Adrenal gland (tissue), 12 donors: ENCODE measurements around the gene COMT. TPM values are rescaled to one million over a fixed set of nuclear protein-coding genes. Genes with fewer than 3 reads are reported as not detected.
A peak's percentile ranks its signal among the peaks of the same experiment; 100 is the strongest.

ENCODE experiments used
- DNase-seq, 7 donors: peaks; one replicate each; pipeline ENCODE4 v3.0.0-alpha.2; 2019 to 2020
- H3K27ac ChIP-seq, 5 donors: fragments of 200-600 bp; sonication (generic) in 4 of 5; 1 replicate in 3 of 5; 2 replicates in 2 of 5; pipeline versions ENCODE4 v1.5.1 to v1.8.0; 2016 to 2020; ENCODE audit warnings: mild to moderate bottlenecking in 1 of 5
- H3K27me3 ChIP-seq: fragments of 200-600 bp; 2 replicates; pipeline ENCODE4 v1.8.0; 2021
- H3K36me3 ChIP-seq, 2 donors: fragments of 200-600 bp; replicated peaks in 1 of 2; 1 replicate in 1 of 2; 2 replicates in 1 of 2; pipeline versions ENCODE4 v1.5.1 to v1.8.0; 2018 to 2022
- H3K4me1 ChIP-seq, 2 donors: fragments of 200-600 bp; replicated peaks in 1 of 2; 1 replicate in 1 of 2; 2 replicates in 1 of 2; pipeline versions ENCODE4 v1.5.1 to v1.8.0; 2018 to 2021
- H3K4me3 ChIP-seq, 4 donors: fragments of 200-600 bp; sonication (generic) in 3 of 4; one replicate each; pipeline ENCODE4 v1.5.1; 2016 to 2018
- H3K9me3 ChIP-seq, 3 donors: fragments of 200-600 bp; sonication (generic) in 1 of 3; replicated peaks in 1 of 3; 1 replicate in 2 of 3; 2 replicates in 1 of 3; pipeline versions ENCODE4 v1.5.1 to v1.8.0; 2016 to 2021
- CTCF ChIP-seq, 6 experiments: fragments of 450-650 bp in 4 of 6; fragments of 200-600 bp in 2 of 6; sonication (generic) in 1 of 6; IDR thresholded peaks; 1 replicate in 5 of 6; 2 replicates in 1 of 6; pipeline versions ENCODE4 v1.5.1 to v1.8.0; 2016 to 2021; ENCODE audit warnings: antibody characterized with exemption in 6 of 6, mild to moderate bottlenecking in 2 of 6, moderate library complexity in 1 of 6
- POLR2A ChIP-seq, 2 donors: fragments of 450-650 bp; IDR thresholded peaks; one replicate each; pipeline ENCODE4 v1.6.1; 2017; ENCODE audit warnings: antibody characterized with exemption in 2 of 2, mild to moderate bottlenecking in 2 of 2, moderate library complexity in 1 of 2
- WGBS, 4 donors: extraction: QIAGEN DNeasy Blood & Tissue Kit in 2 of 4; methylation state at CpG; one replicate each; pipeline versions ENCODE4 v1.1.5 to v1.1.7; 2013 to 2017; 5-methylcytosine and 5-hydroxymethylcytosine counted together
- intact Hi-C, 2 donors: fragments of 100-400 bp; cut with DNase I; formaldehyde crosslinking; loops; one replicate each; pipeline versions ENCODE4 v1.14.1 to v1.15.0; 2022 to 2023
- polyA plus RNA-seq, 3 donors: library from polyadenylated mRNA; stranded (reverse); fragments of 200-250 nt in 2 of 3; fragments of 350-450 nt in 1 of 3; fragmentation: Illumina TruSeq in 1 of 3; extraction: RNeasy Lipid Tissue Mini Kit (QIAGEN cat#74804) in 1 of 3; gene quantifications; one replicate each; pipeline ENCODE4 v1.2.3, GENCODE V29; 2013 to 2014
- total RNA-seq, 9 donors: library from RNA; depleted of rRNA in 4 of 9; stranded (reverse); fragments of >200 nt in 4 of 9; fragments of 120-200 nt in 1 of 9; fragmentation: NEBNext Ultra II Directional in 1 of 9; extraction: Animal tissue kit (Norgen Biotek cat#: 25700) in 1 of 9; gene quantifications; one replicate each; pipeline versions ENCODE4 v1.1.0 to v1.2.4, GENCODE V29; 2013 to 2023
- donor health status: healthy with polysubstance abuse.
- donor health status: Bipolar disorder and iron deficiency.
- donor health status: DM: yes; HTN: yes; CAD: no.
- donor health status: DM: no; HTN: no; CAD: no.
- donor health status: DM: no; HTN: no; CAD: no.
- donor health status: DM: yes; HTN: yes; CAD: no.

COMT gene
- total and polyA plus RNA-seq, 12 donors, result 51.3 to 743 (median 390) TPM

GRCh38 chr22:19981171-19981960, 39.8 kb downstream of the COMT start:
- intact Hi-C loops, result no loop called here
- 91 to 95% (median 92%) methylated on average over 19 to 33 of the region's 33 CpGs; no CpG with 5 or more reads in 1 of the 4 donors for WGBS, 4 donors
- no peak for DNase-seq
- no peaks in the 10 kb centered on the region for H3K9me3 ChIP-seq
- H3K36me3 ChIP-seq, result peaks cover 0 to 25% of the 10 kb centered on the region in 2 donors
- H3K4me3 ChIP-seq, result no peak overlapping the region
- no peak overlapping the region for H3K27ac ChIP-seq
- TF ChIP-seq POLR2A (IDR thresholded peaks at IDR 0.05), result no peak
- no peak for TF ChIP-seq CTCF (IDR thresholded peaks at IDR 0.05)
- H3K27me3 ChIP-seq, result no peaks in the 10 kb centered on the region
- H3K4me1 ChIP-seq, result peaks cover 3 to 21% of the 10 kb centered on the region in 2 donors

GRCh38 chr22:19981961-19982920, 40.7 kb downstream of the COMT start:
- no peak for DNase-seq
- 90 to 100% (median 94%) methylated on average over 3 to 16 of the region's 16 CpGs for WGBS, 4 donors
- Histone ChIP-seq H3K9me3 (no peaks in the 10 kb centered on the region), H3K4me3 (no peak overlapping the region), H3K4me1 (peaks cover 8 to 25% of the 10 kb centered on the region in 2 donors), H3K36me3 (peaks cover 0 to 25% of the 10 kb centered on the region in 2 donors), H3K27me3 (no peaks in the 10 kb centered on the region), H3K27ac (no peak overlapping the region)
- TF ChIP-seq POLR2A (IDR thresholded peaks at IDR 0.05) (no peak), CTCF (IDR thresholded peaks at IDR 0.05) (no peak)
- intact Hi-C loops, result no loop called here

GRCh38 chr22:19982991-19983578, 41.5 kb downstream of the COMT start:
- H3K9me3 ChIP-seq, result no peaks in the 10 kb centered on the region
- no peak overlapping the region for H3K27ac ChIP-seq
- peaks cover 0 to 25% of the 10 kb centered on the region in 2 donors for H3K36me3 ChIP-seq
- H3K4me3 ChIP-seq, result no peak overlapping the region
- intact Hi-C loops, result no loop called here
- TF ChIP-seq POLR2A (IDR thresholded peaks at IDR 0.05), result no peak
- no peak for TF ChIP-seq CTCF (IDR thresholded peaks at IDR 0.05)
- H3K27me3 ChIP-seq, result no peaks in the 10 kb centered on the region
- peaks cover 8 to 25% of the 10 kb centered on the region in 2 donors for H3K4me1 ChIP-seq
- DNase-seq, result no peak
- 90 to 94% (median 94%) methylated on average over 2 to 8 of the region's 8 CpGs for WGBS, 4 donors

GRCh38 chr22:19983741-19984140, 42.2 kb downstream of the COMT start:
- intact Hi-C loops, result no loop called here
- H3K4me1 ChIP-seq, result peaks cover 8 to 25% of the 10 kb centered on the region in 2 donors

More at GRCh38 chr22:19983741-19984140, 42.2 kb downstream of the COMT start:
- TF ChIP-seq CTCF (IDR thresholded peaks at IDR 0.05), result no peak
- no peak for TF ChIP-seq POLR2A (IDR thresholded peaks at IDR 0.05)
- H3K4me3 ChIP-seq, result no peak overlapping the region
- H3K27me3 ChIP-seq, result no peaks in the 10 kb centered on the region
- no peaks in the 10 kb centered on the region for H3K9me3 ChIP-seq
- 78 to 90% (median 82%) methylated on average over 3 to 5 of the region's 5 CpGs for WGBS, 4 donors
- peaks cover 0 to 23% of the 10 kb centered on the region in 2 donors for H3K36me3 ChIP-seq
- H3K27ac ChIP-seq, result peak overlapping the region in 1 of 5 donors; percentile 26
- DNase-seq, result no peak
